NT2/D1 (cell line): ENCODE results near the gene DCP1A.
A peak's percentile ranks its signal among the peaks of the same experiment; 100 is the strongest.
"Not testable (repeated sequence)": the region's sequence is repeated elsewhere in the genome, so short reads cannot be mapped to it uniquely, and the experiment has no call there.

Source experiments
- DNase-seq: peaks from one replicate; pipeline ENCODE4 v3.0.0-alpha.2; 2011; ENCODE audit warnings: low read depth, low spot score
- H3K27me3 ChIP-seq: 2 replicates; pipeline ENCODE4 v1.6.0; 2011; ENCODE audit warnings: mild to moderate bottlenecking; ENCODE audit not compliant: insufficient read length, insufficient read depth
- H3K36me3 ChIP-seq: 2 replicates; pipeline ENCODE4 v1.6.1; 2011; ENCODE audit warnings: mild to moderate bottlenecking, low read length, mixed read lengths; ENCODE audit not compliant: insufficient read depth, insufficient read length
- H3K4me1 ChIP-seq: 2 replicates; pipeline ENCODE4 v1.5.1; 2011; ENCODE audit not compliant: insufficient read depth, insufficient read length
- H3K4me3 ChIP-seq: 2 replicates; pipeline ENCODE4 v1.5.1; 2011; ENCODE audit warnings: low read depth; ENCODE audit not compliant: insufficient read length
- H3K9ac ChIP-seq: 2 replicates; pipeline ENCODE4 v1.6.0; 2011; ENCODE audit warnings: low read depth; ENCODE audit not compliant: insufficient read length
- H3K9me3 ChIP-seq: 2 replicates; pipeline ENCODE4 v1.5.1; 2011; ENCODE audit warnings: mild to moderate bottlenecking, low read length; ENCODE audit not compliant: insufficient read depth
- SUZ12 ChIP-seq: IDR thresholded peaks from 2 replicates; pipeline ENCODE4 v1.6.1; 2011; ENCODE audit not compliant: insufficient read length, insufficient read depth; ENCODE audit errors: extremely low read depth
- YY1 ChIP-seq: IDR thresholded peaks from 2 replicates; pipeline ENCODE4 v1.6.1; 2011; ENCODE audit not compliant: insufficient read length, insufficient read depth
- ZNF274 ChIP-seq: IDR thresholded peaks from 2 replicates; pipeline ENCODE4 v1.6.1; 2011; ENCODE audit warnings: mild to moderate bottlenecking, low read depth, low read length

DCP1A gene

DNA sequence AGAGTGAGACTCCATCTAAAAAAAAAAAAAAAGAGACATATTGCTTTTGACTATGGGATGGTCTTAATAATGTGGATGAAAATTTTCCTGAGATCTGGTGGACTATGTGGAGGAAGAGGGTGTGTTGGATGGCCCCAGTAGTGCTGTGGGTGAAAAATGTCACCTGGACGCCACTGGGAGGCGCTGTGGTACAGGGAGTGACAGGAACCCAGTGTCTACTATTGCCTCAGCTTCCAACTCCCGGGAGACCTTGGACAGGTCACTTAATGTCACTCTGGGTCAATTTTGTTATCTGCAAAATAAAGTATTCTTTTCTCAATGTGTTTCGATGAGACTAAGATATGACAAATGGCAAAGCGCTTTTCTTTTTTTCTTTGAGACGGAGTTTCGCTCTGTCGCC, 27.7 kb upstream of the DCP1A start:
- Histone ChIP-seq H3K9ac (no peak overlapping the region), H3K4me1 (no peaks in the 10 kb centered on the region), H3K4me3 (no peak overlapping the region), H3K27me3 (no peaks in the 10 kb centered on the region), H3K36me3 (no peaks in the 10 kb centered on the region), H3K9me3 (peaks cover 18% of the 10 kb centered on the region)
- peak; percentile 75 for DNase-seq
- TF ChIP-seq SUZ12 (no peak), YY1 (no peak), ZNF274 (no peak)

DNA sequence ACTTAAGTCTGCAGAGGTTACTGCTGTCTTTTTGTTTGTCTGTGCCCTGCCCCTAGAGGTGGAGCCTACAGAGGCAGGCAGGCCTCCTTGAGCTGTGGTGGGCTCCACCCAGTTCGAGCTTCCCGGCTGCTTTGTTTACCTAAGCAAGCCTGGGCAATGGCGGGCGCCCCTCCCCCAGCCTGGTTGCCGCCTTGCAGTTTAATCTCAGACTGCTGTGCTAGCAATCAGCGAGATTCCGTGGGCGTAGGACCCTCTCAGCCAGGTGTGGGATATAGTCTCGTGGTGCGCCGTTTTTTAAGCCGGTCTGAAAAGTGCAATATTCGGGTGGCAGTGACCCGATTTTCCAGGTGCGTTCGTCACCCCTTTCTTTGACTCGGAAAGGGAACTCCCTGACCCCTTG, 23.4 kb upstream of the DCP1A start:
- not testable (repeated sequence) for H3K4me3 ChIP-seq

DNA sequence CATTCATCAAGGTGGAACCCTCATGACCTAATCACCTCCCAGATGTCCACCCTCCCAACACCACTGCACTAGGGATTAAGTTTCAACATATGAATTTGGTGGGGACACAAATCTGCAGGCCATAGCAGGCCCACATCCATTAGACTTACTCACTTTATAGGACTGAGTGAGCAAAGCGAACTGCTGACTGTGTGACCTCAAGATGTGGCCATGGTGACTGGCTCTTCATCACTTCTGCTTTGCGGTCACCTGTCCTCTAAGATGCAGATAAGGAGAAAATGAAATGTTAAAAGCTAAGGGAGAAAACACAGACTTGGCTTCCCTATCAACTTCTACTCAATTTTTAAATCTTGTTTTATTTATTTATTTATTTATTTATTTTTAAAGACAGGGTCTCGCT, 14.5 kb upstream of the DCP1A start:
- Histone ChIP-seq H3K4me1 (no peaks in the 10 kb centered on the region), H3K9me3 (peaks cover 4% of the 10 kb centered on the region; the same call in 1 of the 2 replicates), H3K9ac (no peak overlapping the region), H3K4me3 (no peak overlapping the region), H3K36me3 (no peaks in the 10 kb centered on the region), H3K27me3 (no peaks in the 10 kb centered on the region)
- TF ChIP-seq SUZ12 (no peak), YY1 (no peak), ZNF274 (no peak)
- no peak for DNase-seq

More for the DNA sequence above, 23.4 kb upstream of the DCP1A start:
- H3K36me3 ChIP-seq, DNase-seq, H3K4me1 ChIP-seq, H3K9ac ChIP-seq, H3K27me3 ChIP-seq: not testable (repeated sequence)
- H3K9me3 ChIP-seq, result peaks cover 18% of the 10 kb centered on the region

DNA sequence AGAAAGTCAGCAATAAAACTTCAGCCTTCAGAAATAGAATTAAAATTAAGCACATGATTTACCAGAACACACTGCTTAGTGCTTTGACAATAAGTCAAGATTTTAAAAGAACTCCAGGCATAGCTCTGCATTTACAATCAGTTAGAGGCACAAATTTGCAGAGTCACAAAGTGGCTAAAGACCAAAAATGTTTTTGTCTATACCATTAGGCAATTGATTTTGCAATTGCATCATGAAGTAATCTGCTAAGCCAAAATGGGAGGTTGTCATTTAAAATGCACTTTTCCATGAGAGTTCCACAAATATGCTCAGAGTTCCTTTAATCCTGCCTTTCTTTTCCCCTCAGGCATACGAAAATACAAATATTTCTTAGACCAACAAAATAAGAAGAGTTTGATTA, 10.1 kb upstream of the DCP1A start:
- no peaks in the 10 kb centered on the region for H3K27me3 ChIP-seq
- no peaks in the 10 kb centered on the region for H3K4me1 ChIP-seq
- TF ChIP-seq YY1, result no peak
- DNase-seq, result no peak
- H3K4me3 ChIP-seq, result no peak overlapping the region
- H3K36me3 ChIP-seq, result no peaks in the 10 kb centered on the region
- no peaks in the 10 kb centered on the region for H3K9me3 ChIP-seq
- H3K9ac ChIP-seq, result no peak overlapping the region

DNA sequence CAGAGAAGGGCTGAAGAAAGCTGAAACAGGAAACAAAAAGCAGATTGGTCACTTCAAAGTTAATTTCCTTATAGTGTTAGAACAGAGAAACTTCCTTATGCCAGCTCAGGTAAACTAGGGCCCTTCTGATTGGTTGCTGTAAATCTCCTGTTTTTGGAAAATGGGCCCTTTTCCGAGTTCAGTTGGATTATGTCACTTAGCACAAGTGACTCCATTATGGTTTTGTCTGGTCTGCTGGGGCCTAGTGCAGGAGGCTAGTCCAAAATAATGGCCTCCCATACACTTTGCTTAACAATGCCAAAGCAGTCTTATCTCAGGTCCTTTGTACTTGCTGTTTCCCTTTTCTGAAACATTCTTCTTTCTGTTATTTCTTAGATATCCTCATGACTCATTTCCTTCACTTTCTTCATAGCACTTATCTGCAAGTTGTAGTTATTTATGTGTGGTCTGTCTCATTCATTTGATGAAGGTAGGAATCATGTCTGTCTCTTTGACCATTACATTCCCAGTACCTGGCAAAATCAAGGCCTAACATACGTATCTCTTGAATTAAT, 7.7 kb upstream of the DCP1A start:
- H3K4me1 ChIP-seq, result no peaks in the 10 kb centered on the region
- H3K27me3 ChIP-seq, result no peaks in the 10 kb centered on the region
- no peaks in the 10 kb centered on the region for H3K36me3 ChIP-seq
- no peak overlapping the region for H3K9ac ChIP-seq
- TF ChIP-seq YY1 (no peak), SUZ12 (no peak), ZNF274 (no peak)
- no peak overlapping the region for H3K4me3 ChIP-seq
- DNase-seq, result no peak
- no peaks in the 10 kb centered on the region for H3K9me3 ChIP-seq

DNA sequence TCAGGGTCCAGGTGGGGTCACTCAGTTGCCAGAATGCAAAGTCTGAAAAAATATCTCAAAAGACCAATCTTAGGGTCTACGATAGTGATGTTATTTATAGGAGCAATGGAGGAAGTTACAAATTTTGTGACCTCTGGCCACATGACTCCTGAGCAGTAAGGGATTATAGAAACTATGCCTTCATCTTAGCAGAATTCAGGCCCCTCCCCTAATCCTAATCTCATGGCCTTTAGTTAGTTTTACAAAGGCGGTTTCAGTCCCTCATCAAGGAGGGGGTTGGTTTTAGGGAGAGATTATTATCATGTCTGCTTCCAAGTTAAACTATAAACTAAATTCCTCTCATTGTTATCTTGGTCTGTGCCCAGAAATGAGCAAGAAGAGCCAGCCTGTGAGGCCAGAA, 5.9 kb upstream of the DCP1A start:
- Histone ChIP-seq H3K36me3 (no peaks in the 10 kb centered on the region), H3K9ac (no peak overlapping the region), H3K4me1 (no peaks in the 10 kb centered on the region), H3K27me3 (no peaks in the 10 kb centered on the region), H3K9me3 (no peaks in the 10 kb centered on the region), H3K4me3 (no peak overlapping the region)
- TF ChIP-seq YY1, result no peak
- TF ChIP-seq SUZ12, result no peak
- TF ChIP-seq ZNF274, result no peak
- no peak for DNase-seq

DNA sequence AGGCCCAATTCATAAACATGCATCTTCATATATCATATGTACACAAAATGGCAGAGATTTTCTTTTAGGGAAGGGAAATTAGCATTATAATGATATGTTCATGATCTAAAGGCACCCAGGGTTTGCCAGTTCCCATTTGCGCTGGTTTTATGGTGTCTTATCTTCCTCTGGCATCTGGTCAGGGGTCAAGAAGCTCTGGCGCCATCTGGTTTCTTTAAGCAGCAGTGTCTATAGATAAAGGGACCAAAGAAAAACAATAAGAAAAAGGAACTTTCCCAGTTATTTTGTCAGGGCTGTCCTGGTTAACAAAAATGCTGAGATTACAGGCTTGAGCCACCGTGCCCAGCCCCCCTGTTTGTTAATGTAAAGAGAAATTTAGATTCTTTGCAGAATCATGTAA, 3.3 kb upstream of the DCP1A start:
- no peak overlapping the region for H3K4me3 ChIP-seq
- no peaks in the 10 kb centered on the region for H3K4me1 ChIP-seq
- no peak overlapping the region for H3K9ac ChIP-seq
- no peaks in the 10 kb centered on the region for H3K27me3 ChIP-seq
- no peaks in the 10 kb centered on the region for H3K36me3 ChIP-seq
- H3K9me3 ChIP-seq, result no peaks in the 10 kb centered on the region
- TF ChIP-seq SUZ12 (no peak), ZNF274 (no peak), YY1 (no peak)
- no peak for DNase-seq

DNA sequence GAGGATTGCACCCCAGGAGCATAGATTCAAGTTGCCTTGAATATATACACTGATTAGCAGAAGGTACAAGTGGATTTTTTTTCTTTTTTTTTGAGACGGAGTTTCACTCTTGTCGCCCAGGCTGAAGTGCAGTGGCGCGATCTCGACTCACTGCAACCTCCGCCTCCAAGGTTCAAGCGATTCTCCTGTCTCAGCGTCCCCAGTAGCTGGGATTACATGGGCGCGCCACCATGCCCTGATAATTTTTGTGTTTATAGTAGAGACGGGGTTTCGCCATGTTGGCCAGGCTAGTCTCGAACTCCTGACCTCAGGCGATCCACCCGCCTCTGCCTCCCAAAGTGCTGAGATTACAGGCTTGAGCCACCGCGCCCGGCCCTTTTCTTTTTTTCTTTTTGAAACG, 775 bp upstream of the DCP1A start:
- H3K27me3 ChIP-seq, H3K9me3 ChIP-seq, DNase-seq, H3K4me1 ChIP-seq: not testable (repeated sequence)
- Histone ChIP-seq H3K4me3 (peak overlapping the region; percentile 98), H3K9ac (peak overlapping the region; percentile 99), H3K36me3 (peaks cover 14% of the 10 kb centered on the region)
